Stimulated activated CD4-positive, alpha-beta T cell treated with anti-CD3 and anti-CD28 coated beads, Interleukin-1b, Interleukin-23, amount 100 ng/mL, for 4 hours (primary cell): Measurements from ENCODE around the gene CAMTA1.
"Not testable (repeated sequence)": the region's sequence is repeated elsewhere in the genome, so short reads cannot be mapped to it uniquely, and the experiment has no call there.

Experiments used
- DNase-seq, 2 donors: peaks; one replicate each; pipeline ENCODE4 v3.0.0-alpha.2; 2020; ENCODE audit warnings: low read depth in 2 of 2

Gene CAMTA1

GRCh38 chr1:7149080-7149838 lies 364.0 kb downstream of the CAMTA1 start:
- no peak for DNase-seq

- no peak for DNase-seq
Observed at GRCh38 chr1:7150724-7151280, 365.5 kb downstream of the CAMTA1 start.

GRCh38 chr1:7151978-7152377 lies 366.7 kb downstream of the CAMTA1 start:
- no peak for DNase-seq

GRCh38 chr1:7152655-7153054 lies 367.4 kb downstream of the CAMTA1 start:
- DNase-seq: no peak

- DNase-seq: no peak
Observed at GRCh38 chr1:7153464-7153863, 368.2 kb downstream of the CAMTA1 start.

- no peak for DNase-seq
Observed at GRCh38 chr1:7159116-7159781, 374.0 kb downstream of the CAMTA1 start.

- not testable (repeated sequence) for DNase-seq
Observed at GRCh38 chr1:7168554-7168953, 383.3 kb downstream of the CAMTA1 start.

- DNase-seq: no peak
Observed at GRCh38 chr1:7171168-7171567, 385.9 kb downstream of the CAMTA1 start.

- no peak for DNase-seq
Observed at GRCh38 chr1:7171574-7171973, 386.3 kb downstream of the CAMTA1 start.

GRCh38 chr1:7172804-7173203 lies 387.6 kb downstream of the CAMTA1 start:
- DNase-seq: no peak

- DNase-seq: no peak
Observed at GRCh38 chr1:7174561-7174960, 389.3 kb downstream of the CAMTA1 start.

GRCh38 chr1:7174980-7175906 lies 390.0 kb downstream of the CAMTA1 start:
- no peak for DNase-seq

GRCh38 chr1:7177021-7177420 lies 391.8 kb downstream of the CAMTA1 start:
- DNase-seq: no peak

- no peak for DNase-seq
Observed at GRCh38 chr1:7177438-7178146, 392.3 kb downstream of the CAMTA1 start.

GRCh38 chr1:7178336-7178735 lies 393.1 kb downstream of the CAMTA1 start:
- no peak for DNase-seq

- no peak for DNase-seq
Observed at GRCh38 chr1:7178741-7179140, 393.5 kb downstream of the CAMTA1 start.

- no peak for DNase-seq
Observed at GRCh38 chr1:7185721-7186120, 400.5 kb downstream of the CAMTA1 start.

- no peak for DNase-seq
Observed at GRCh38 chr1:7186382-7187111, 401.3 kb downstream of the CAMTA1 start.

GRCh38 chr1:7187112-7187493 lies 401.8 kb downstream of the CAMTA1 start:
- DNase-seq: no peak

- DNase-seq: no peak
Observed at GRCh38 chr1:7190261-7190660, 405.0 kb downstream of the CAMTA1 start.

GRCh38 chr1:7192453-7192852 lies 407.2 kb downstream of the CAMTA1 start:
- no peak for DNase-seq
